Islet of Langerhans (tissue), 1 donor: ENCODE measurements around the gene MIEN1.
"Not testable (repeated sequence)": the region's sequence is repeated elsewhere in the genome, so short reads cannot be mapped to it uniquely, and the experiment has no call there.

Experiments used
- FAIRE-seq: peaks from one replicate; lab custom pipeline; 2011; peaks lifted over from hg19 to GRCh38; lab: Jason Lieb, UNC

MIEN1 gene, protein sequence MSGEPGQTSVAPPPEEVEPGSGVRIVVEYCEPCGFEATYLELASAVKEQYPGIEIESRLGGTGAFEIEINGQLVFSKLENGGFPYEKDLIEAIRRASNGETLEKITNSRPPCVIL

DNA sequence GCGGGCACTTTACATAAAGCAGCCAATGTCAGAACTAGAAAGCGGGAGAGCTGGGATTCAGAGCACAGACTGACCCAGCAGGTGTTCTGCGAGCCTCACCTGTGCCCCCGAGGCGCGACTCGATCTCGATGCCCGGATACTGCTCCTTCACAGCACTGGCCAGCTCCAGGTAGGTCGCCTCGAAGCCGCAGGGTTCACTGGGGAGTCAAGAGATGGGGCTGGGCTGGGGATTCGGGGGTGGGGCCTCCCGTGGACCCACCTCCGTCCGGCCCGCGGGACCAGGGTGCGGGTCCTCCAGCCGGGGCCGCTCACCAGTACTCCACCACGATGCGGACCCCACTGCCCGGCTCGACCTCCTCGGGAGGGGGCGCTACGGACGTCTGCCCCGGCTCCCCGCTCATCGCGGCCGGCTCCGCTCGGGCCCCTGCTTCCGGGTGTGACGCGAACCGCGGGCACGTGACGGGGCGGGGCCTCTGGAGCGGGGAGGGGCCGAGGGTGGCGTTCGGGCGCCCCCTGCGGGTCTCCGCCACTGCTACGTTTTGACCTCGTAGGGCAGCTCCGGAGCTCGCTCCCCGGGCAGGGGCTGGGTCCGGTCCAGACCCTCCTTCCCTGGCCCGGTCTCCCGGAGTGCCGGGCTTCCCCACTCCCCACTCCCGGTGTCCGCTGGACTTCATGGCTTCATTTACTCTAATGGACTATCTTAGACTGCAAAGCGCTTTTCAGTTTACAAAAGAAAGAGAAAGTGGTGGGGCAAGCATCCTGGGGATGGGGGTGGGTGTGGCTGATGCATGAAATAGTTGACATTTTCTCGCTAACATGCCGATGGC lies at the start of gene MIEN1:
Gene MIEN1 (minus strand): TSS at position 438 of the 827 bp plus-strand sequence. CDS start 37 bp downstream, at position 401.
- FAIRE-seq: no peak

DNA sequence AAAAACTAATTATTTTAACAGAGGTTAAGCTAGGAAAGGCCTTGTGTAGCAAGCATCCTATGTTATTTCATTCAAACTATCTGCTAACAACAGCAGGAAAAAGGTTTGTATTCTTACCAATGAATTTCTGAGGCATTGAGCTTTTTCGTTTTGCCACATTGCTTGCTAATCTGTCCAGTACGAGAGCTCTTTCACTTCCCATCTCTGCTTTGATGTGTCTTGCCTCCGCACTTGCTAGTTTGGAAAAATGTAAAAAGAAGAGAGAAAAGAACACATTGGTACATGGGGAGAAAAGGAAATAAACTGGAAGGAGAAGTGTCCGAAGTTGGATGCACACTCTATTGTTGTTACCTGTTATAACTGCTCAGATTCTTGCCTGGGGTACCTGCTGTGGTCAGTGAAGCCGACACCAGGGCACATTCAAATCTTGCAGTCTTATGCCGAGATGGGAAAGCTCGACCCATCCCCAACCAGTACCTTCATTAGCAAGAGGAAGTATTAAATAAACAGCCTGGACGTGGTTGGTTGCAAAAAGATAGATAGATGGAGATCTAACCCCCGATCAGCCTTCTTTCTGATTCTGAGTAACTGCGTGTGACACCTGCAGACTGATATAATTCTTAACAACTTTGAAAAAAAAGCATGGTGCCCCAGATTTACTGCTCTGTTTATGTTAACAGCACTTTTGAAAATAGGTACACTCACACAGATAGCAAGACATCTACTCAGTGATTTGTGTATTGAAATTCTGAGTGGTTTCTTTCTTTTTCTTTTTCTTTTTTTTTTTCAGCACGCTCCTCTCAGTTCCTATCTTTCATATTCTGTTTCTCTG lies 47.4 kb upstream of the MIEN1 start:
- FAIRE-seq: no peak

DNA sequence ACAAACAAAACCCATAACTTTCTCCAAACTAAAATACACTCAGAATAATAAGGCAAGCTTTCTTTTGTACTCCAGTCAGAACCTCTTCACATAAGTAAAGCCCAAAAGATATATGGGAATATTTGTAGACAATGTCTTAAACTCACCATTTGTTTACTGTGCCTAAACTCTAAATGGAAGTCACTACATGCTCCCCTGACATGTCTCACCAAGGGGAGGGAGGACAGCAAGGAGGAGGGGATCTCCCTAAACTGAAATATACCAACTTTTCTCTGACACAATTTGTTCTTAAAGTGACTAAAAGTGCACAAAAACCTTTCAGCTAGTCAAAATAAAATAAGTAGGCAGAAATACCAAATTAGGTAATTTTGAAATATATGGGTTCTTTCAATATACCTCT lies 45.9 kb upstream of the MIEN1 start:
- FAIRE-seq: no peak

DNA sequence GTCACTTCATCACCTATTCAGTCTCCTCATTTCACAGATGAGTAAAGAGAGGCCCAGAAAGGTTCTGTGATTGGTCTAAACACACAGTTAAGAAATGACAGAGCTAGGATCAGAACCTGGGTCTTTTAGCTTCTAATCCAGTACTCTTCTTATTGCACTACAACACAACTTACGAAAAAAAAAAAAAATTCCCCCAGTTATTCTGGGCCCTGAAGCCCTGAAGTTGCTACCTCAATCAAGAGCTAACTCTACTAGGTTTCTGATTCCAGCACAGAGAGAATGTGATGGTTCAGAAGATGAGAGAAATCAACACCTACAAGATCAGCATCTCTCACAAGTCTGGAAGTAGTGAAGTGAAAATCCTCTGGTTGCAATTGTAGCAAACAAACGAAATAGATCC lies 44.7 kb upstream of the MIEN1 start:
- FAIRE-seq: no peak

DNA sequence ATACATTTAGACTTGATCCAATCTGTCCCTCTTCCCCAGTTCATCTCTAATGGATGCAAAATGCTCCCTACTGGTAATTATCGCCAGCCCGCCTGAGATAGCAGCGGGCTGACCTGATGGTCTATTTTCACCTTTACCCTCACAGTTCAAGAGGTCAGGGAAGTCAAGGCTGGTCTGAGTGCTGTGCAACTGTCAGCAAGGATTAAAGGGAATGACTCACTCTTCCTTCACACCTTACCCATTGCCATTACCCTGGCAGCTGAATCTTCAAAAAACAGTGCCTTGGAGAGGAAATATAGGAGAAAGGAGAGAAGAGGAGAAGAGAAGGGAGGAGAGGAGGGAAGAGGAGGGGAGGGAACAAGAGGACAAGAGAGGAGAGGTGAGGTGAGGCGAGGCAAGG lies 43.7 kb upstream of the MIEN1 start:
- no peak for FAIRE-seq

DNA sequence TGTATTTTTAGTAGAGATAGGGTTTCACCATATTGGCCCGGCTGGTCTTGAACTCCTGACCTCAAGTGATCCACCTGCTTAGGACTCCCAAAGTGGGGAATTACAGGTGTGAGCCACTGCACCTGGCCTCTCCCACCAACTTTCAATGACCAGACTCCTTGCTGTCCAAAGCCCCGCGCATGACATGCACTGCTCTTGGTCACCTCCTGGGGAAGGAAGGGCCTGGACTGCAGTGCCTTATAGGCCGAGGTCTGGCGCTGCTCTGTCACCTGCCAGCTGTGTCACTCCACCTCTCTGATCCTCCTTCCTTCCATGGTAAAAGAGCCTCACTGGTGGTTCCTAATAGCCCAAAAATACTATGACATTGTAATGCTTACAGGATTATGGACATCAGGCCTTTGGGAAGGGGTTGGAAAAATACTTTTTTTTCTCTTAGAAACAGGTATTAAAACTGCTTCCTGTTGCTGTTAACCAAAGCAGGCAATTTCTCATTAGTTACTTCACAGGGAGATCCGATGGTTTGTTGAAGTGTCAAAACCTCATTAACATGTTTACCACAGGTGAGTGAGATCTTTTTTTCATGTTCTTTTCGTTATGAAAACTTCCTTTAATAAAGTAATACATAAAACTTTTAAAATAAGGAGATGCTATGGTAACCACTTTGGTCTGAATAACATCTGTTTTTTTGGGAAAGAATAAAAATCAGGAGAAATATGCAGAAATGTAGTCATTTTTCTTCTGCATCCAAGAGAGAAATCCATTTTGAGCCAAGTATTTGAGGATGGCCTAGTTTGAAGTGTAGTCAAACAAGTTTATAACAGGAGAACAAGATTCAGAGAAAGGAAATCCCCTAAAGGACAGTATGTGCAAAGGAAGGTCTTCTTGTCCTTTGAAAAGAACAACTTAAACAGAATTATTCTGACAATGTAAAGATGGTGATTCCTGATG lies 42.9 kb upstream of the MIEN1 start:
- FAIRE-seq: no peak

DNA sequence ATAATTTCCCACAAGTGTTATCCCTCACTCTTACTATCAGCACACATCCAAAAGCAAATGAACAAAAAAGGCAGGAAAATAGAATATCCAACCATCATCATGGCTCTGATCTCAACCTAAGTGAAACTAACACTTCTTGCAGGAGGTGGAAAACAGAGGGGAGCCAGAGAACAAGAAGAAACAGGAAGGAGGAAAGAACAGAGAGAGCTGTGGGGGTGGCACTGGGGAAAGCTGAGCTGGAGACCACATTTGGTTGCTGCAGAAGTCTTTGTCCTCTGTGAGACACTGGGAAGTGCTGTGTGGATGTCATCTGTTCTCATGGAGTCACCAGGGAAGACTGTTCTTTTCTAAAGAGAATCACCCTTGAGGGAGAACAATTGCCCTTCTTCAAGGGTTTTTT lies 42.1 kb upstream of the MIEN1 start:
- no peak for FAIRE-seq

DNA sequence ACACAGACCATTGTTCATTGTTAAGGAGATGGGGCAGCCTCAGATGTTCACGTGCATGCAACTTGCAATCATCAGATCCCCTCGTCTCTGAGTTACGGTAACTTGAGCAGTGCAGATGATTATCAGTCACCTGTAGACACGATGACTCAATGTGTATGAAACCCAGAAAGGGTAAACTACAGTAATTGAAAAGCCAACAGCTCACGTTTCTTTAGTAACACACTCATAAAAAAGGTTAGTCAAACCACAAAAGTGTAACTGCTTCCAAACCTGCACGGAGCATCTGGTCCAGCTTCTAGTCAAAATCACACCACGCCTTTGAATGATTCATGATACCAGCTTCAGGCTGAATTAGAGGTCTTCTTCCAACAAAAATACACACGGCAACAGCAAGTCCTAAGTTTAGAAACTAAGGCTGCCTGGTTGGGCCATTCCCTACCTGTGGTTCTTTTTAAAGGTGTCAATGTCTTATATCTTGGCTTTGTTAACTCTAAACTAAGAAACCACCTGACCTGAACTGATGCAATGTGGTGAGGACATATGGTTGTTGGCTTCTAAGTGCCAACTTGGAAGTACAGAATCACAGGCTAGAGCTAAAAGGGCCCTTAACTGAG lies 39.7 kb upstream of the MIEN1 start:
- FAIRE-seq: no peak

DNA sequence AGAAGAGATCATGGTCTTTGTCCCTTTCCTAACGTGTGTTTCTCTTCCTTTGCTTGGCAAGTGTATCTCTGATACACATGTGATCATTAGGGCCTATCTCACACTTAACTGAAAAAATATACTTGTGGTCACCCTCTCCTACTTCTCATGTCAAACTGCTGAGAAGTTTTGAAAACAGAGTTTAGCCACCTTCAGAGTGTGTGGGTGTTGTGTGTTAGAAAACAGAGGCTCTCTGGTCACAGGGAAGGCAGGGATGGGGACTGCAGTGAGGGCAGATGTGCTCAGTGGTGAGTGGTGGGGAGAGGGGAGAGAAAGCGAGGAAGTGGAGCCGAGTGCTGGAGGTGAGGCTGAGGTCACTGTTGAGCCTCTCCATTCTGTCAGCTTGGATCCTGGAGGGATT lies 36.8 kb upstream of the MIEN1 start:
- FAIRE-seq: no peak

DNA sequence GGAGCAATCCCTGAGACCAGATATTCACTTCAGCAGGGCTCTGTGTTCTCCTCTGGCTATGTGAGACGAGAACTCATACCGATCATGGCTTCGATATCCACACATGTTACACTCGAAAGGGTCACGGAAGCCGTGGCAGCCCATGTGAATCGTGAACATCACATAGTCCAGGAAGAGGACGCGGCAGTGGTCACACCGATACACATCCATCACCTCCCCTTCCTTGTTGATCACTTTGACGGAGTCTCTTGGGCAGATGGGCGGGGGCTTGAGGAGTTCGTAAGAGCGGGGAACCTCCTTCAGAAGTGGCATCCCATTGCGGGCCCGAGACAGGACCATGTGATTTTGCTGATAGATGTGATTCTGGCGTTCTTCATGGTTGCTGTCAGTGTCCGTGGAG lies 35.4 kb upstream of the MIEN1 start:
- no peak for FAIRE-seq

DNA sequence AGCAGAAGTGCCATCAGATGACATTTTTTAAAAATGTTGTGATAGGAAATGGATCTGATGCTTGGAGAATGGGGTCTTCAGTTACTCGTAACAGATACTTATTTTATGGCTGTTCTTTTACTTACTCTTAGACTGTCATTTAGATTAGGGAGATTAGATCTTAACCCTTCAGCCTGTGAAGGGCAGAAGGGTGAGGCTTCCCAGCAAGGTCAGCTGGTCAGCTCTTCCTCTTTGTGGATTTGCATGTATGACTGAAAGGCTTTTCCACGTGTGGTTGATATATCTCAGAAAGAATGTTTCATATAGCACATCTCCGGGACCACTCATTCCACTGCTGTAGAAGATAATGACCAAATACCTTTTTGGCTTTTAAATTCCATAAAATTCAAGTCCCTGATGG lies 34.8 kb upstream of the MIEN1 start:
- no peak for FAIRE-seq

DNA sequence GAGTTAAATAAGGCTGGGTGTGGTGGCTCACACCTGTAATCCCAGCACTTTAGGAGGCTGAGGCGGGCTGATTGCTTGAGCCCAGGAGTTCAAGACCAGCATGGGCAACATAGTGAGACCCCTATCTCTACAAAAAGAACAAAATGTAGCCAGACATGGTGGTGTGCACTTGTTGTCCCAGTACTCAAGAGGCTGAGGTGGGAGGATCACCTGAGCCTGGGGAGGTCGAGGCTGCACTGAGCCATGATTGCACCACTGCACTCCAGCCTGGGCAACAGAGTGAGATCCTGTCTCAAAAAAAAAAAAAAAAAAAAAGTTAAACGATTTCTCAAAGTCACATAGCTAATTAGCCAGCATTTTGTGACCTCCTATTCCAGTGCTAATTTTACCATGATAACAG lies 33.8 kb upstream of the MIEN1 start:
- not testable (repeated sequence) for FAIRE-seq

DNA sequence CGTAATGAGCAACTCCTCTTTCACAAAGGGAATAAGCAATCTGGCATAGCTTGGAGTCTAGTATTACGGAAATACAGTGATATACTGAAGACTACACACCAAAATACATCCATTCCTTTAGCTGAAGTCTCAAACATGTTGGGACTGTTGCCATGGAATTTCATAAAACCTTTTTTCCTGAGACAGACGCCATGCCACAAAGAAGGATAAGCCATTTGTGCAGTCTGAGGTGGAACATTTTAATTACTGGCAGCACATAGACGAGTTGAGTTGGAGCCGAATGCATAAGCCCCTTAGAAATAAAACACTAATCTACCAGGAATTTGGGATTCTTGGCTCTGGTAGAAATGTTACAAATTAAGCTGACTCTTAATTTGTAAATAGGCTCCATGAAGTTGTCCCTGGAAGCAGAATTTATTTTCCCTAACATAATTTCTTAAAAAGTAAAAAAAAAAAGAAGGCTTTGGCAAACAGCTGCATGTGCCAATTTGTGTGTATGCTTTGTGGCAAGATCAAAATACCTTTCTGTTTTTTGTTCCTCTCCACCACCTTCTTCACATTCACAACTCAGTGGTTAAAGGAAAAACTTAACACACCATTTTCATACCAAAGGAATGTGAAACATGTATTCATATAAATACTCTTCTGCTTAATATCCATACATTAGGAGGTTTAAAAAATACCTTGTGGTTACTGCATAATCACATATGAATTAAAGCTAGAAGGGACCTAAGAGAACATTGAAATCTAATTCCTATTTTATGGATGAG lies 32.9 kb upstream of the MIEN1 start:
- no peak for FAIRE-seq

DNA sequence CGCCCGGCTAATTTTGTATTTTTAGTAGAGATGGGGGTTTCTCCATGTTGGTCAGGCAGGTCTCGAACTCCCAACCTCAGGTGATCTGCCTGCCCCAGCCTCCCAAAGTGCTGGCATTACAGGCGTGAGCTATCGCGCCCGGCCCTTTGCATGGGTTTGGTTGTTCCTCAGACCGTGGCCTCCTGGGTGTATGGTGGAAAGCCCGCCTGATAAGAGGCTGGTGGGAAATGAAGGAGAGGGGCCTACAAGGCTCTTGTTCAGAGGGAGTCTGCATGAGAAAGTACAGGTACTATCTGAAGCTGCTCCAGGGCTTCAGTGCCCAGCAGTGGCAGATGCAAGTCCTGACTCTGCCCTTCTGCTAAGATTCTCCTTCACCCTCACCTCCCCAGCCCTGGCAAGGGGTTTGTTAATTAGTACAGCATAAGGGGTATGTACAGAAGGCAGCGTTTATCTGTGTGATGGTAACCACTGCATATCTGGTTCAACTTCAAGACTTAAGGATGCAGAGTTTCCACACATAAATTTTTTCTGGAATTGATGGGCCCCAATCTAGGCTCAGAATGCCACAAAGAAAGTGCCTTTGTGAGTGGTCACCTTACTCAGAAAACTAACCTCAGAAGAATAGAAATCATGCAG lies 31.6 kb upstream of the MIEN1 start:
- FAIRE-seq: no peak

DNA sequence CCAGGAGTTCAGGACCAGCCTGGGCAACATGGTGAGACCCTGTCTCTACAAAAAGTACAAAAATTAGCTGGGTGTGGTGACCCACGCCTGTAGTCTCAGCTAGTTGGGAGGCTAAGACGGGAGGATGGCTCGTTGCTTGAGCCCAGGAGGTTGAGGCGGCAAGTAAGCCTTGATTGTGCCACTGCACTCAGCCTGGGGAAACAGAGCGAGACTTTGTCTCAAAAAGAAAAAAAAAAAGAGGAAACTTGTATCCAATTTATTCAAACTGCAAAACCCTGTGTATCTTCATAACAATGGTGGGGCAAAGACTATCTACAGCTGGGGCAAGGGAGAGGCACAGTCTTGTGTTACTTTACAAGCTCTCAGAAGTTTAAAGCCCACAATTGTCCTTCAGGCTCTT lies 28.9 kb upstream of the MIEN1 start:
- FAIRE-seq: no peak

DNA sequence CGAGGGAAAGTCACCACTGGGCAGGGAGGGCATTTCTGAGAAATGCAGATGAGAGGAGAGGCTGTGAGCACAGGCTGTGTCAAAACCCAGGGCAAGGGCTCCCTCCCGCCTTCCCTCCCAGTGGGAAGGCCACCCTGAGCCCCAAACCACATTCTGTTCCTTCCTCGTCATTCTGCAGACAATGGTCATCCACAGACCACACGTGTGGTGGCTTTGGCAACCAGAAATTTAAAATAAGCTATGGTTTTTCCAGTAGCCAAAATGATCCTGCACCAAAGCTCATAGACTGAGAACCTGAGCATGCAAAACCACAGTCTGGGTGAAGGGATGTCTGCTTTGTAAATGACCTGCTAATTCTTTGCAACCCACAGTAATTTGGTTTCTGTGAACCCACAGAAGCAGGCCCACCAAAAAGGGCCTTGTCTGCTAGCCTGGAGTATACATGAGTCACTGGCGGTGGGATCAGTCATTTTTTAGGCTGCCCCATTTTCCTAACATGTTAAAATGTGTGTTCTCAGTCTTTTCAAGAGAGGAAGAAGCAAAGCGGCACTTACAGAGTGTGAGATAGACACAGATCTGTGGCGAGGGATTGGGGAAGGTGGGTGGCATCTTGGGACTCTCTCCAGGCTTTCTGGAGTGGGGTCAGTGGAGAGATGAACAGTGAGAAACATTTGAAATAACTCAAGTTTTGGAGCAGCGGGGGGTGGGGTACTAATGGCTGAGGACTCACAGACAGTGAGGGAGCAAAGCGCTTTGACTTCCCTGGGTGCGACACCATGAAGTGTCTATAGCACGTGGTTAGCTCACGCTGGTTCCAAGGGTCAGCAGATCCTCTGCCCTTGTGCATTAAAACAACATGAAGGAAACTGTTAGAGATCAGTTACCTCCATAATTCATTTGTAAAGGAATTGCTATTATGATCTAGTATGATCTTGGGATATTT lies 27.9 kb upstream of the MIEN1 start:
- FAIRE-seq: no peak

DNA sequence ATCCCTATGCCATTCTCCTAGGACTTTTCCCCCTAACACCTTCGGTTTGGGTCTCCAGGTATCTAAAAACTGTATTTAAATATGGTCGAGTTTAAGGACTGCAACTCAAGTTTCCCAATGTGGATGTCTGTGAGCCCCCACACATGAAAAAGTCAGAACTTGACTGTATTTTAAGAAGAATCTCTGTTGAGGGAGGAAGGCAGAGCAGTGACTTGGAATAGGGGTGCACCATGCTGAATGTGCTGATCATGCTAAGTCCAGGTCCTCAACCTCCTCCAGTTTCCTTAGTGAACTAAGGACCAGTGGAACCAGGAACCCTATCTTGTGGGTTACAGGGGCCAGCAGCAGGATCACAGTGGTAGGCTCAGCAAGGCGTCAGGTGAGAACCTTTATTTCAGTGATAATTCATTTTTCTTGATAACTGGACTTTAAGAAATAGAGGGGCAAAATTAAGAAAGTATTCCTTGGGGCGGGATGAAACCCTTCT lies 26.9 kb upstream of the MIEN1 start:
- no peak for FAIRE-seq

DNA sequence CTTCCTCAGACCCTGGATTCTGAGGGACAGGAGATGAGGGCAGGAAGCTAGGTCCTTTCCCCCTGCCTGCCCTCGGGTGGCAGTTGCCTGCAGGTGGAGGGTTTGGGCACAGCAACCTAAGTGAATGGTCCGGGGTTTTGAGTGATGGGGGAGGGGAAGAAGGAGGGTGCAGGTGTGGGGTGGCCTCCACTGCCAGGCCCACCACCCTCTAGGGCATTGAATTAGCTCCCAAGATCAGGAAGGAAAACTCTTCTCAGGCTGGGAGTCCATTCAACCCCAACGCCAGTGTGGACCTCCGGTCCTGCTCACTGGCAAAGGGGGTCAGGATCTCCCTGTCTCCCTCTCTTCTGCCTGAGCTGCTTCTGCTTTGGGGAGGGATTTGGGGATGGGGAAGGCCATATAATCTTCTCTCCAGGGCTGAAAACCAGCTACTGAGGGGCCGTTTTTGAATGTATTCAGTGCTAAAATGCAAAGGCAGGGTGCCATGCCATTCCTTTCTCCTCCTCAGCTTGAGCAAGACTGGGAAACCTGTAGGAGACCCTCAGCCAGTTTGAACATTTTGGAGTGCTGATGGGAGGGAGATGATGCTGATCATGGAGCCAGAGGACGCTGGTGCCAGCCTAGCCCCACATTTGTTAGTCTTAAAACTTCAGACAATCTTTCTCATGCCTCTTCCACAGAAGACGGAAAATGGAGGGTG lies 26.2 kb upstream of the MIEN1 start:
- FAIRE-seq: no peak
